GM12878 (cell line): ENCODE results near the gene VIP. TPM values are rescaled to one million over a fixed set of nuclear protein-coding genes. Genes with fewer than 3 reads are reported as not detected.

Source experiments
- ATAC-seq: fragments of 200-7000 bp; cut with Tn5 transposase; 3 replicates; pipeline ENCODE4 v1.9.1; 2020; ENCODE audit warnings: mild to moderate bottlenecking, moderate library complexity
- BruUV-seq: library from RNA; stranded (reverse); fragments of 400-500 nt; replicated peaks from 2 replicates; lab custom pipeline; 2021; lab: Mats Ljungman, UMichigan
- CTCF ChIA-PET: fragments of 300-600 bp; sonication (Branson Sonifier 250); formaldehyde crosslinking; extraction: SDS; loops from one replicate; lab custom pipeline; 2021; ENCODE audit warnings: inconsistent platforms; lab: Yijun Ruan, JAX
- POLR2A ChIA-PET: fragments of 350-600 bp; formaldehyde crosslinking; extraction: SDS; loops from one replicate; lab custom pipeline; 2021; ENCODE audit warnings: inconsistent platforms; lab: Charles Lee
- RAD21 ChIA-PET: fragments of 300-600 bp; sonication (Branson Sonifier 250); formaldehyde crosslinking; loops from one replicate; lab custom pipeline; 2023; ENCODE audit warnings: antibody characterized with exemption; ENCODE audit not compliant: unreplicated experiment; lab: Charles Lee
- SMC1A ChIA-PET: fragments of 300-600 bp; sonication (Branson Sonifier 250); formaldehyde crosslinking; loops from one replicate; lab custom pipeline; 2023; ENCODE audit not compliant: unreplicated experiment, uncharacterized antibody; lab: Charles Lee
- DNase-seq: peaks from one replicate; pipeline ENCODE4 v3.0.0-alpha.2; 2011; ENCODE audit warnings: low read depth, low spot score
- FAIRE-seq: peaks from 3 replicates; lab custom pipeline; 2011; peaks lifted over from hg19 to GRCh38; lab: Jason Lieb, UNC
- H2AFZ ChIP-seq: 2 replicates; pipeline ENCODE4 v1.6.0; 2011; ENCODE audit warnings: low read depth, low read length, control low read depth; ENCODE audit not compliant: control insufficient read depth
- H3K27ac ChIP-seq: 2 replicates; pipeline ENCODE4 v1.5.1; 2011; ENCODE audit warnings: control low read depth; ENCODE audit not compliant: control insufficient read depth, insufficient read depth
- H3K27me3 ChIP-seq, 2 experiments: replicated peaks in 1 of 2; 2 replicates each; pipeline versions ENCODE4 v1.6.0 to v1.6.1; 2011; ENCODE audit warnings: low read length in 1 of 2; ENCODE audit not compliant: control insufficient read depth in 2 of 2, insufficient read depth in 2 of 2
- H3K36me3 ChIP-seq, 2 experiments: 2 replicates each; pipeline ENCODE4 v1.5.1; 2011; ENCODE audit warnings: low read length in 1 of 2; ENCODE audit not compliant: control insufficient read depth in 2 of 2, insufficient read depth in 2 of 2
- H3K4me1 ChIP-seq: 2 replicates; pipeline ENCODE4 v1.6.1; 2011; ENCODE audit warnings: mild to moderate bottlenecking, low read length, moderate library complexity, mixed read lengths; ENCODE audit not compliant: control insufficient read depth, insufficient read depth
- H3K4me2 ChIP-seq: 2 replicates; pipeline ENCODE4 v1.6.0; 2011; ENCODE audit warnings: control low read depth; ENCODE audit not compliant: control insufficient read depth, insufficient read depth
- H3K4me3 ChIP-seq: fragments of 200-600 bp; sonication (generic); 2 replicates; pipeline ENCODE4 v1.5.1; 2016
- H3K79me2 ChIP-seq: 2 replicates; pipeline ENCODE4 v1.6.0; 2011; ENCODE audit warnings: low read length; ENCODE audit not compliant: control insufficient read depth, insufficient read depth
- H3K9ac ChIP-seq: 2 replicates; pipeline ENCODE4 v1.8.0; 2011; ENCODE audit warnings: low read length, control low read depth, mixed read lengths; ENCODE audit not compliant: control insufficient read depth, insufficient read depth
- H3K9me3 ChIP-seq: replicated peaks from 3 replicates; pipeline ENCODE4 v1.5.1; 2011; ENCODE audit warnings: mild to moderate bottlenecking, low read length; ENCODE audit not compliant: control insufficient read depth, insufficient read depth
- H4K20me1 ChIP-seq: 2 replicates; pipeline ENCODE4 v1.6.0; 2011; ENCODE audit not compliant: control insufficient read depth, insufficient read depth
- ATF7 ChIP-seq: fragments of 450-650 bp; IDR thresholded peaks from 2 replicates; pipeline ENCODE4 v1.6.1; 2016; ENCODE audit warnings: low read depth, mild to moderate bottlenecking
- BCL11A ChIP-seq: IDR thresholded peaks from 2 replicates; pipeline ENCODE4 v1.6.1; 2011; ENCODE audit warnings: low read depth, low read length
- BHLHE40 ChIP-seq, 2 experiments: fragments of 450-650 bp in 1 of 2; IDR thresholded peaks; 2 replicates each; pipeline ENCODE4 v1.6.1; 2011 to 2017; ENCODE audit warnings: low read depth in 2 of 2, borderline replicate concordance in 1 of 2, improper control_type of control experiment in 1 of 2, low read length in 1 of 2, mild to moderate bottlenecking in 1 of 2
- HDAC2 ChIP-seq: fragments of 200-600 bp; sonication (generic); IDR thresholded peaks from 2 replicates; pipeline ENCODE4 v1.6.1; 2017
- IKZF2 ChIP-seq, 2 experiments: fragments of 450-650 bp; IDR thresholded peaks; 2 replicates each; pipeline ENCODE4 v1.6.1; 2017; ENCODE audit warnings: mild to moderate bottlenecking in 2 of 2, moderate library complexity in 2 of 2
- NR2C2 ChIP-seq: IDR thresholded peaks from 2 replicates; pipeline ENCODE4 v1.6.1; 2011; ENCODE audit warnings: borderline replicate concordance, low read depth; ENCODE audit not compliant: control insufficient read depth, insufficient read length
- NR2F1 ChIP-seq: fragments of 450-650 bp; conservative IDR thresholded peaks from 2 replicates; pipeline ENCODE4 v1.6.1; 2017; ENCODE audit warnings: mild to moderate bottlenecking
- POLR2AphosphoS2 ChIP-seq: IDR thresholded peaks from 2 replicates; pipeline ENCODE4 v1.6.1; 2011; ENCODE audit warnings: low read depth, mild to moderate bottlenecking, low read length, improper control_type of control experiment, moderate library complexity
- TBL1XR1 ChIP-seq: IDR thresholded peaks from 2 replicates; pipeline ENCODE4 v1.6.1; 2012; ENCODE audit warnings: low read depth, low read length, improper control_type of control experiment
- WGBS: methylation state at CpG from one replicate; pipeline ENCODE4 v1.1.6; 2016; ENCODE audit warnings: low lambda C conversion rate; ENCODE audit not compliant: insufficient replicate concordance, insufficient coverage; ENCODE audit errors: missing lambda C conversion rate; 5-methylcytosine and 5-hydroxymethylcytosine counted together
- in situ Hi-C: fragments of 300-500 bp; cut with MboI; formaldehyde crosslinking; loops from 9 replicates; pipeline ENCODE4 v1.14.3; 2018; ENCODE audit warnings: mixed read lengths
- intact Hi-C: fragments of 100-400 bp; cut with micrococcal nuclease; formaldehyde crosslinking; loops from one replicate; pipeline ENCODE4 v1.14.2; 2022; ENCODE audit not compliant: unreplicated experiment
- polyA plus RNA-seq, 11 experiments: library from polyadenylated mRNA; depleted of rRNA in 4 of 11; unstranded in 6 of 11; stranded (reverse) in 5 of 11; fragments of >200 nt; fragmentation: Nextera tagmentation in 4 of 11; fragmentation: Illumina TruSeq in 1 of 11; extraction: Ambion mirVana in 4 of 11; extraction: Trizol in 1 of 11; gene quantifications; 1 replicate in 1 of 11; 2 replicates in 10 of 11; pipeline versions ENCODE4 v1.2.1 to v1.2.3, GENCODE V29; 2011 to 2016; ENCODE audit warnings: inconsistent platforms in 2 of 11, missing spikeins in 2 of 11, low read depth in 1 of 11
- total RNA-seq, 4 experiments: library from RNA; depleted of rRNA in 3 of 4; stranded (reverse); fragments of >200 nt in 3 of 4; fragmentation: Illumina TruSeq in 1 of 4; extraction: Trizol in 1 of 4; gene quantifications; 2 replicates each; pipeline versions ENCODE4 v1.2.1 to v1.2.3, GENCODE V29; 2013 to 2021
- TF ChIP-seq, protein P1 (sequence below): IDR thresholded peaks from 2 replicates; pipeline ENCODE4 v1.6.1; 2012; ENCODE audit warnings: low read depth, low read length, improper control_type of control experiment
- TF ChIP-seq, protein P2 (sequence below): fragments of 450-650 bp; conservative IDR thresholded peaks from 2 replicates; pipeline ENCODE4 v1.6.1; 2017; ENCODE audit warnings: mild to moderate bottlenecking, moderate library complexity

Gene VIP
- total and polyA plus RNA-seq, 10 of the 15 experiments (the other 5 are each of a cell fraction or from before 2014, with no cell fraction given) = 0.23 TPM; not detected in 9

DNA sequence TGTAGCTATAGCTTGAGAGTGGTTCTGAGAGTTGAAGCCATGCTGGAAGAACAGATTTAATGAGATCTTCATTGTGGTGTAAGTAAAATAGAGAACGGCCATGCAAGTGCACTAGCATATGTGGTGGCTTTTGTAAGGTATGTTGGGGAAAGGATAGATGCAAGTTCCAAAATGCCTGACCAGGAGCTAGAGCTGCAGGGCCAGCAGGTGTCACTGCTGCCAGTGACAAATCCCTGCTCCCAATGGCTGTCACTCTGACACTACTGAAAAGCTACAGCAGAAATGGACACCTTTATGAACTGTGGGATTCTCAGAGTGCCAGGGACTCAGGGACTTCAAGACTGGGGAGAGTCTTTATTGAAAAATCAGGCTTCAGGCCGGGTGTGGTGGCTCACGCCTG is 23.1 kb upstream of the VIP start:
- RAD21 ChIA-PET = no interaction called here
- H3K9me3 ChIP-seq = no peaks in the 10 kb centered on the region
- H3K36me3 ChIP-seq = no peaks in the 10 kb centered on the region
- H2AFZ ChIP-seq = no peak overlapping the region
- intact Hi-C loops = no loop called here
- no peak overlapping the region for H3K4me2 ChIP-seq
- SMC1A ChIA-PET = interaction anchor here (0.9 kb wide), 1 partner anchor 250 kb away, joined by 3 read pairs; no protein-coding TSS in a partner anchor
- H3K79me2 ChIP-seq = no peaks in the 10 kb centered on the region
- H3K4me3 ChIP-seq = no peak overlapping the region
- H3K27me3 ChIP-seq = no peaks in the 10 kb centered on the region
- no peaks in the 10 kb centered on the region for H4K20me1 ChIP-seq
- DNase-seq = no peak
- H3K9ac ChIP-seq = no peak overlapping the region
- H3K4me1 ChIP-seq = no peaks in the 10 kb centered on the region
- no peak for TF ChIP-seq HDAC2
- TF ChIP-seq POLR2AphosphoS2 = no peak
- no peak for TF ChIP-seq BHLHE40 (IDR thresholded peaks at IDR 0.05; ENCODE audit: borderline replicate concordance in 1 of 2, low read depth in 2 of 2, low read length in 1 of 2)
- TF ChIP-seq IKZF2 (IDR thresholded peaks at IDR 0.05) = no peak
- TF ChIP-seq, protein P1, sequence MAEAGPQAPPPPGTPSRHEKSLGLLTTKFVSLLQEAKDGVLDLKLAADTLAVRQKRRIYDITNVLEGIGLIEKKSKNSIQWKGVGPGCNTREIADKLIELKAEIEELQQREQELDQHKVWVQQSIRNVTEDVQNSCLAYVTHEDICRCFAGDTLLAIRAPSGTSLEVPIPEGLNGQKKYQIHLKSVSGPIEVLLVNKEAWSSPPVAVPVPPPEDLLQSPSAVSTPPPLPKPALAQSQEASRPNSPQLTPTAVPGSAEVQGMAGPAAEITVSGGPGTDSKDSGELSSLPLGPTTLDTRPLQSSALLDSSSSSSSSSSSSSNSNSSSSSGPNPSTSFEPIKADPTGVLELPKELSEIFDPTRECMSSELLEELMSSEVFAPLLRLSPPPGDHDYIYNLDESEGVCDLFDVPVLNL = no peak
- no peak for TF ChIP-seq NR2F1
- TF ChIP-seq, protein P2, sequence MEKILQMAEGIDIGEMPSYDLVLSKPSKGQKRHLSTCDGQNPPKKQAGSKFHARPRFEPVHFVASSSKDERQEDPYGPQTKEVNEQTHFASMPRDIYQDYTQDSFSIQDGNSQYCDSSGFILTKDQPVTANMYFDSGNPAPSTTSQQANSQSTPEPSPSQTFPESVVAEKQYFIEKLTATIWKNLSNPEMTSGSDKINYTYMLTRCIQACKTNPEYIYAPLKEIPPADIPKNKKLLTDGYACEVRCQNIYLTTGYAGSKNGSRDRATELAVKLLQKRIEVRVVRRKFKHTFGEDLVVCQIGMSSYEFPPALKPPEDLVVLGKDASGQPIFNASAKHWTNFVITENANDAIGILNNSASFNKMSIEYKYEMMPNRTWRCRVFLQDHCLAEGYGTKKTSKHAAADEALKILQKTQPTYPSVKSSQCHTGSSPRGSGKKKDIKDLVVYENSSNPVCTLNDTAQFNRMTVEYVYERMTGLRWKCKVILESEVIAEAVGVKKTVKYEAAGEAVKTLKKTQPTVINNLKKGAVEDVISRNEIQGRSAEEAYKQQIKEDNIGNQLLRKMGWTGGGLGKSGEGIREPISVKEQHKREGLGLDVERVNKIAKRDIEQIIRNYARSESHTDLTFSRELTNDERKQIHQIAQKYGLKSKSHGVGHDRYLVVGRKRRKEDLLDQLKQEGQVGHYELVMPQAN = no peak
- TF ChIP-seq BCL11A = no peak
- TF ChIP-seq NR2C2 = no peak
- no peak for TF ChIP-seq TBL1XR1
- TF ChIP-seq ATF7 = no peak
- 23% methylated on average over 3 of the region's 3 CpGs for WGBS
- ATAC-seq = peak; percentile 26; the same call in 1 of the 3 replicates
- no TSS peak for BruUV-seq
- in situ Hi-C loops = no loop called here
- H3K27ac ChIP-seq = no peak overlapping the region
- CTCF ChIA-PET = interaction anchor here (0.8 to 1.0 kb wide), 2 partner anchors 9 to 221 kb away, joined by 3 read pairs; no protein-coding TSS in a partner anchor
- POLR2A ChIA-PET = no interaction called here
- FAIRE-seq = no peak
